Prostate gland (tissue), 2 donors: ENCODE results near the gene BMAL1.

Experiments
- CTCF ChIP-seq, 4 experiments: fragments of 200-600 bp in 2 of 4; fragments of 450-650 bp in 2 of 4; sonication (generic) in 2 of 4; IDR thresholded peaks; 1 replicate in 3 of 4; 2 replicates in 1 of 4; pipeline ENCODE4 v1.5.1; 2016 to 2019; ENCODE audit warnings: antibody characterized with exemption in 4 of 4, mild to moderate bottlenecking in 2 of 4, moderate library complexity in 2 of 4
- POLR2A ChIP-seq: fragments of 450-650 bp; IDR thresholded peaks from one replicate; pipeline ENCODE4 v1.6.1; 2016; ENCODE audit warnings: antibody characterized with exemption, mild to moderate bottlenecking
- POLR2AphosphoS5 ChIP-seq: sonication (generic); formaldehyde crosslinking; IDR thresholded peaks from one replicate; pipeline ENCODE4 v1.6.1; 2017; ENCODE audit warnings: antibody characterized with exemption

DNA sequence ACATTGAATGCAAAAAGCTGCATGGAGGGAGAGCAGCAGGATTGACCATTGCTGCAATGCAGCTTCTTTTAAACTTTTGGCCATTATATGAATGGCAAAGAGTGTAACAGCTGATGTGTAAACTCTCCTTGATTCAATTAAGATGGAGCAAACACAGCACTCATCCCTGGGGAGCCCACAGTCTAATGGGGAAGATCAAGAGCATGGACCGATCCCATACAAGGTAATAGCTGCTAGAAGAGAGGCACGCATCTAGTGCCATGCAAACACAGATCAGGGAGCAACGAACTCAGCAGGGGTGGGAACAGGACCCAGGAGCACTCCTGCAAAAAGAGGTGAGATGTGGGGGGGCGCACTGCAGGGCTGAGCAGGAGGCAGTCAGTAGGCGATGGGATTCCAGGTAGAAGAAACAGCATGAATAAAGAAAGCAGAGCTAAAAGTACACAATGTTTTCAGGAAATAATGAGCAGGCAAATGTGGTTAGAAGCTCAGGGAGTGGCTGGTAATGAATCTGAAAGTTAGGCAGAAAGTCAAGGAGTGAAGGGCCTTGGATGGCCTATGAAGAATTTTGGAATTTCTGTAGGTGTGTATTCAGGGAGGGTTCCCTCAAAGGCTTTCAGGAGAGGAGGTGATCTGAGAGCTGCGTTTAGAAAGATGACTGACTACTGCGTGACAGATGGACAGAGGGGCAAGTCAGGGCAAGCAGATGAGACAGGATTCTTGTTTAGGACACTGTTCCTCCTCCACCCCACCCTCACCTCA is 17.2 kb upstream of the BMAL1 start:
- TF ChIP-seq POLR2AphosphoS5 (no peak), CTCF (IDR thresholded peaks at IDR 0.05) (no peak), POLR2A (no peak)
